Right atrium auricular region (tissue), 2 donors: Measurements from ENCODE around the gene GNG3. TPM values are rescaled to one million over a fixed set of nuclear protein-coding genes. Genes with fewer than 3 reads are reported as not detected.

Experiments used
- DNase-seq: peaks from one replicate; pipeline ENCODE4 v3.0.0-alpha.2; 2019; ENCODE audit warnings: low spot score
- H3K27ac ChIP-seq, 2 donors: fragments of 200-600 bp; sonication (generic); 1 replicate in 1 of 2; 2 replicates in 1 of 2; pipeline ENCODE4 v1.5.1; 2016 to 2019
- H3K27me3 ChIP-seq, 2 donors: fragments of 200-600 bp; sonication (generic); one replicate each; pipeline versions ENCODE4 v1.5.1 to v1.6.0; 2017 to 2019
- H3K36me3 ChIP-seq: fragments of 200-600 bp; sonication (generic); one replicate; pipeline ENCODE4 v1.5.1; 2016
- H3K4me1 ChIP-seq, 2 donors: fragments of 200-600 bp; sonication (generic); one replicate each; pipeline versions ENCODE4 v1.5.1 to v1.6.0; 2017 to 2019
- H3K4me3 ChIP-seq, 2 donors: fragments of 200-600 bp; sonication (generic); 1 replicate in 1 of 2; 2 replicates in 1 of 2; pipeline ENCODE4 v1.5.1; 2017 to 2019; ENCODE audit warnings: mild to moderate bottlenecking in 1 of 2, moderate library complexity in 1 of 2
- H3K9me3 ChIP-seq, 2 donors: fragments of 200-600 bp; sonication (generic); one replicate each; pipeline ENCODE4 v1.5.1; 2019
- total RNA-seq, 2 donors: library from RNA; depleted of rRNA; stranded (reverse); fragments of >200 nt; gene quantifications; one replicate each; pipeline ENCODE4 v1.1.0, GENCODE V29; 2016
- TF ChIP-seq, protein P1 (sequence below), 2 donors: fragments of 200-600 bp; sonication (generic); IDR thresholded peaks; one replicate each; pipeline ENCODE4 v1.5.1; 2019; ENCODE audit warnings: antibody characterized with exemption in 2 of 2

The GNG3 gene
- total RNA-seq: not detected

- Histone ChIP-seq H3K4me3 (peak within 1 kb of the TSS; percentile 69 to 84), H3K36me3 (peaks cover 18% of the 10 kb centered on the region), H3K27me3 (no peaks in the 10 kb centered on the region), H3K27ac (peak within 1 kb of the TSS; percentile 93 to 98), H3K4me1 (peaks cover 0 to 41% of the 10 kb centered on the region in 2 donors), H3K9me3 (no peaks in the 10 kb centered on the region)
- no peak for DNase-seq
- TF ChIP-seq, protein P1, sequence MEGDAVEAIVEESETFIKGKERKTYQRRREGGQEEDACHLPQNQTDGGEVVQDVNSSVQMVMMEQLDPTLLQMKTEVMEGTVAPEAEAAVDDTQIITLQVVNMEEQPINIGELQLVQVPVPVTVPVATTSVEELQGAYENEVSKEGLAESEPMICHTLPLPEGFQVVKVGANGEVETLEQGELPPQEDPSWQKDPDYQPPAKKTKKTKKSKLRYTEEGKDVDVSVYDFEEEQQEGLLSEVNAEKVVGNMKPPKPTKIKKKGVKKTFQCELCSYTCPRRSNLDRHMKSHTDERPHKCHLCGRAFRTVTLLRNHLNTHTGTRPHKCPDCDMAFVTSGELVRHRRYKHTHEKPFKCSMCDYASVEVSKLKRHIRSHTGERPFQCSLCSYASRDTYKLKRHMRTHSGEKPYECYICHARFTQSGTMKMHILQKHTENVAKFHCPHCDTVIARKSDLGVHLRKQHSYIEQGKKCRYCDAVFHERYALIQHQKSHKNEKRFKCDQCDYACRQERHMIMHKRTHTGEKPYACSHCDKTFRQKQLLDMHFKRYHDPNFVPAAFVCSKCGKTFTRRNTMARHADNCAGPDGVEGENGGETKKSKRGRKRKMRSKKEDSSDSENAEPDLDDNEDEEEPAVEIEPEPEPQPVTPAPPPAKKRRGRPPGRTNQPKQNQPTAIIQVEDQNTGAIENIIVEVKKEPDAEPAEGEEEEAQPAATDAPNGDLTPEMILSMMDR (IDR thresholded peaks at IDR 0.05): no peak
These were observed at the start of gene GNG3, which contains the start of gene BSCL2 for GRCh38 chr11:62707277-62707861. Gene GNG3, plus strand, starts transcription at chr11:62707676. Its CDS starts 620 bp downstream, at chr11:62708296. Gene BSCL2, minus strand, starts transcription at chr11:62707424. Its CDS starts 229 bp downstream, at chr11:62707195.

DNA sequence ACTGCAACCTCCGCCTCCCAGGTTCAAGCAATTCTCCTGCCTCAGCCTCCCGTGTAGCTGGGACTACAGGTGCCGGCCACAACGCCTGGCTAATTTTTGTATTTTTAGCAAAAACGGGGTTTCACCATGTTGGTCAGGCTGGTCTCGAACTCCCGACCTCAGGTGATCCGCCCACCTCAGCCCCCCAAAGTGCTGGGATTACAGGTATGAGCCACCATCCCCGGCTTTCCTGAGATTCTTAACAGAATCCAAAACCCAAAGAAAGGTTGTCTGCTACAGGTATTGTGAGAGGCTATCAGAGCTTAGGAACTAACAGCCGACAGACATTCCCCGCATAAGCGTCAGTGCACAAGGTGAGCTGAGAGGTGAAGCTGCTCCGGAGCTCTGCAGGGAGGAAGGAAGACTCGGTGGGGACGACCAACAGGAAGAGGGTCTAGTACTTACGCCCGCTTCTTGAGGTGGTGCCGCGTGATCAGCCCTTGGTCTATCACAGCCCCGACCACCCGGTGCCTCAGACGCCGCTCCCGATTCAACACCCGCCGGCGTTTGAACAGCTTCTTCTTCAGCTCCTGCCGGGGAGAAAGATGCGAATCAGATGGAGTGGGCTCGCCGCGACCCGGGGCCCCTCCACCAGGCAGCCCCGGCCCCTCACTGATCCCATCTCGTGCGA is 42.9 kb upstream of the GNG3 start:
- peaks cover 0 to 35% of the 10 kb centered on the region in 2 donors for H3K4me1 ChIP-seq
- TF ChIP-seq, protein P1 (IDR thresholded peaks at IDR 0.05): no peak
- peak overlapping the region; percentile 54 to 93 for H3K4me3 ChIP-seq
- H3K36me3 ChIP-seq: peaks cover 19% of the 10 kb centered on the region
- H3K27me3 ChIP-seq: no peaks in the 10 kb centered on the region
- H3K27ac ChIP-seq: peak overlapping the region; percentile 79 to 89
- H3K9me3 ChIP-seq: no peaks in the 10 kb centered on the region
- no peak for DNase-seq

DNA sequence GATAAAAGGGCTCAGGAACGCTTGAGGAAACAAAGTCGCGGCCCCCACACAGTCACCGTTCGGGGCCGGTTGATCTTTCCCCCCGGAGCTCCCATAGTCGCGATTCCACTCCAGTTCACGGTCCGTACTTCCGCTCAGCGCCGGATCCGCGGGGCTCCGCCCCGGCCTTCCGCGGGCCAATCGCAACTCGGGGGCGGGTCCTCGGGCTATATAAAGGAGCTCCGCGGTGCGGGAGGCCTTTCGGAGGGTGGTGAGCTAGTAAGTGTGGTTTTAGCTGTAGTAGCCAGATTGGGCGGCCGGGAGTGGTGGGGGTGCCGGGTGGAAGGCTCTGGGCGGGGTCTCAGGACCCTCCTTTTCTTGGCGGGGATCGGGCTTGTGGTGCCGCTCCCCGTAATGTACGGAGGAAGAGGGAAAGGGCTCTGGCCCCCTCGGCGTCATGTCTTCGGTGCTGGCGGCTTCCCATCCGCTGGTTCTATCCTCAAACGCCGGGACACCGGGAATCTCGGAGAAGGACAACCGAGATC is 42.3 kb upstream of the GNG3 start, which contains the start of the genes C11orf98 and CSKMT:
C11orf98 (minus strand) TSS at position 136 of the 524 bp plus-strand sequence; CDS start at position 95, 41 bp downstream.
CSKMT (plus strand) TSS at position 238 of the 524 bp plus-strand sequence. CDS start 568 bp downstream, outside the sequence.
- DNase-seq: peak; percentile 97
- Histone ChIP-seq H3K9me3 (no peaks in the 10 kb centered on the region), H3K27me3 (no peaks in the 10 kb centered on the region), H3K4me3 (peak within 1 kb of the TSS; percentile 54 to 93), H3K36me3 (peaks cover 19% of the 10 kb centered on the region), H3K4me1 (peaks cover 0 to 35% of the 10 kb centered on the region in 2 donors), H3K27ac (peak within 1 kb of the TSS; percentile 79 to 89)
- TF ChIP-seq, protein P1 (IDR thresholded peaks at IDR 0.05): no peak

GRCh38 chr11:62665599-62666258 is 41.7 kb upstream of the GNG3 start:
- H3K9me3 ChIP-seq: no peaks in the 10 kb centered on the region
- DNase-seq: peak; percentile 72
- peaks cover 0 to 39% of the 10 kb centered on the region in 2 donors for H3K4me1 ChIP-seq
- peak overlapping the region; percentile 54 to 93 for H3K4me3 ChIP-seq
- TF ChIP-seq, protein P1 (IDR thresholded peaks at IDR 0.05): no peak
- peaks cover 19% of the 10 kb centered on the region for H3K36me3 ChIP-seq
- H3K27ac ChIP-seq: peak overlapping the region; percentile 79 to 89
- H3K27me3 ChIP-seq: no peaks in the 10 kb centered on the region

DNA sequence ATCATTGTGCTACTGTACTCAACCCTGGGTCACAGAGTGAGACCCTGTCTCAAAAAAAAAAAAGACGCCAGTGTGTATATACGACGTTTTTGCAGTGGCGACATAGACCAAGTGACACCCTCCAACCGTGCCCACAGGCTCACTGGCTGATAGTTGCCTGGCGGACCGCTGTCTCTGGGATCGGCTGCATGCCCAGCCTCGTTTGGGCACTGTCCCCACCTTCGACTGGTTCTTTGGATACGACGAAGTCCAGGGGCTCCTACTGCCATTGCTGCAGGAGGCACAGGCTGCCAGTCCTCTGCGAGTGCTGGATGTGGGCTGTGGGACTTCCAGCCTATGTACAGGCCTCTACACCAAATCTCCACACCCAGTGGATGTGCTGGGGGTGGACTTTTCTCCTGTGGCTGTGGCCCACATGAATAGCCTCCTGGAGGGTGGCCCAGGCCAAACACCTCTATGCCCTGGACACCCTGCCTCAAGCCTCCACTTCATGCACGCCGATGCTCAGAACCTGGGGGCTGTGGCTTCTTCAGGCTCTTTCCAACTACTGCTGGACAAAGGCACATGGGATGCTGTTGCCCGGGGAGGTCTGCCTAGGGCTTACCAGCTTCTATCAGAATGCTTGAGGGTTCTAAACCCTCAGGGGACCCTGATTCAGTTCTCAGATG is 41.1 kb upstream of the GNG3 start:
- Histone ChIP-seq H3K36me3 (peaks cover 19% of the 10 kb centered on the region), H3K9me3 (no peaks in the 10 kb centered on the region), H3K4me3 (peak overlapping the region; percentile 54 to 93), H3K27ac (peak overlapping the region in 1 of 2 donors; percentile 89), H3K4me1 (peaks cover 0 to 44% of the 10 kb centered on the region in 2 donors), H3K27me3 (no peaks in the 10 kb centered on the region)
- TF ChIP-seq, protein P1 (IDR thresholded peaks at IDR 0.05): no peak
- no peak for DNase-seq
